Upper lobe of left lung (tissue), 4 donors: ENCODE results near the gene PLK5.

Experiments
- CTCF ChIP-seq, 6 experiments: fragments of 450-650 bp in 4 of 6; fragments of 200-600 bp in 2 of 6; sonication (generic) in 2 of 6; IDR thresholded peaks; one replicate each; pipeline ENCODE4 v1.5.1; 2016 to 2019; ENCODE audit warnings: antibody characterized with exemption in 6 of 6
- EP300 ChIP-seq, 4 donors: sonication (generic); formaldehyde crosslinking; IDR thresholded peaks; one replicate each; pipeline ENCODE4 v1.5.1; 2017; ENCODE audit warnings: antibody characterized with exemption in 4 of 4, control low read depth in 2 of 4

GRCh38 chr19:1538978-1539377, 15.1 kb downstream of the PLK5 start:
- TF ChIP-seq CTCF (IDR thresholded peaks at IDR 0.05): no peak
- no peak for TF ChIP-seq EP300 (IDR thresholded peaks at IDR 0.05)
